ENCODE measurements around the gene DRAM2.

DNA sequence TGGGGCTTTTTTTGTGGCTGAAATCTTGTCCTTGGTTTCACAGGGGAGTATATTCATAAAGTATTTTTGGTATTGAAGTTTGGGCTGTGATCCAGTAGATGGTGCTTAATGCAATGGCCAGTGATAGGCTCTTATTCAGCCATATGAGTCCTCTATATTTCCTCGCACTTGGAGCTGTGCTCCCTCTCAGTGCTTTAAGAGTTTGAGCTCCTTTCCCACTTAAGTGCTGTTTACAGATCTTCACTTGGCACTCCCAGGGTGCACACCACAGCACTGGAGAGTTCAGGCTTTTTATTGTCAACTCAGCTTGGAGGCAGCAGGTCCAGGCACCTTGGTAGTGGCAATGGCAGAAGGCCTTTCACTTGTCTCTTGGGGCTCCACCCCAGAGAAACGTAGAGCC, 54.9 kb downstream of the DRAM2 start:
- TF ChIP-seq, protein P1, sequence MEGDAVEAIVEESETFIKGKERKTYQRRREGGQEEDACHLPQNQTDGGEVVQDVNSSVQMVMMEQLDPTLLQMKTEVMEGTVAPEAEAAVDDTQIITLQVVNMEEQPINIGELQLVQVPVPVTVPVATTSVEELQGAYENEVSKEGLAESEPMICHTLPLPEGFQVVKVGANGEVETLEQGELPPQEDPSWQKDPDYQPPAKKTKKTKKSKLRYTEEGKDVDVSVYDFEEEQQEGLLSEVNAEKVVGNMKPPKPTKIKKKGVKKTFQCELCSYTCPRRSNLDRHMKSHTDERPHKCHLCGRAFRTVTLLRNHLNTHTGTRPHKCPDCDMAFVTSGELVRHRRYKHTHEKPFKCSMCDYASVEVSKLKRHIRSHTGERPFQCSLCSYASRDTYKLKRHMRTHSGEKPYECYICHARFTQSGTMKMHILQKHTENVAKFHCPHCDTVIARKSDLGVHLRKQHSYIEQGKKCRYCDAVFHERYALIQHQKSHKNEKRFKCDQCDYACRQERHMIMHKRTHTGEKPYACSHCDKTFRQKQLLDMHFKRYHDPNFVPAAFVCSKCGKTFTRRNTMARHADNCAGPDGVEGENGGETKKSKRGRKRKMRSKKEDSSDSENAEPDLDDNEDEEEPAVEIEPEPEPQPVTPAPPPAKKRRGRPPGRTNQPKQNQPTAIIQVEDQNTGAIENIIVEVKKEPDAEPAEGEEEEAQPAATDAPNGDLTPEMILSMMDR (IDR thresholded peaks at IDR 0.05): no peak
- no peak for TF ChIP-seq POLR2A (IDR thresholded peaks at IDR 0.05)
